T-helper 9 cell (primary cell): ENCODE measurements around the gene PSORS1C2.
"Not testable (repeated sequence)": the region's sequence is repeated elsewhere in the genome, so short reads cannot be mapped to it uniquely, and the experiment has no call there.

ENCODE experiments used
- DNase-seq: peaks from one replicate; pipeline ENCODE4 v3.0.0-alpha.2; 2020
- total RNA-seq, 2 donors: gene quantifications; one replicate each; lab custom pipeline; 2026; lab: John Stamatoyannopoulos, UW

PSORS1C2 gene
- 0 reads per million in 2 donors for total RNA-seq

DNA sequence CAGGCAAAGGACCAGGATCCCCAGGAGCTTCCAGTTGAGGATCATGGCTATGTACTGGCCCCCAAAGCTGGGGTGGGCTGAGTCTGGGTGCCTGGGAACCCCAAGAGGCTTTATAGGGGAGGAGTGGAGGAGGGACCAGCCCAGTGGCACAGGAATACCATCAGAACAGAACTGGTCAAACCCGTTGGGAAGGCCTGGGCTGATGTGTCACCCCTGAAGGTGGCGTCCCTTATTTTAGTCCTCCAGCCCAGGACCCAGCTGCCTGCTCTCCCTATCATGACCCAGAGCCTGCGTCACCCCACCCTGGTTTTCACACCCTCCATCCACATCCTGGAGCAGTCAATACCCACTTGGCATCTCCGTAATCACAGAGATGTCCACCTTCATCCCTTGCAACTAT is at the start of gene PSORS1C2:
TSS of gene PSORS1C2 (minus strand) at position 85 of the 400 bp plus-strand sequence. CDS start at position 45, 40 bp downstream.
- no peak for DNase-seq

DNA sequence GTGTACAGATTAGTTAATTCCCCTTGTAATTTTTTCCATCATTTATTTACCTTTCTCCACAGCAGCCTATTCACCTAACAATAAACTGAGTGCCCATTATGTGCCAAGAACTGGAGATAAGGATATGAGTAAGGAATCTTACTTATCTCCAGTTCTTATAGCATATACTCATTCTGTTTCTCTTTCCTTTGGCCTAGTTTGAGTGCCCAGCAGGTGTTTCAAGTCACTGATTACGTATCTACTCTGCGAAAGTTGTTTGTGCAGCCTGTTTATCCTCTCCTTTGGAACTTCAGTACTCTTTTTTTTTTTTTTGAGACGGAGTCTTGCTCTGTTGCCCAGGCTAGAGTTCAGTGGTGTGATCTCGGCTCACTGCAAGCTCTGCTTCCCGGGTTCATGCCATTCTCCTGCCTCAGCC is 48.9 kb upstream of the PSORS1C2 start:
- DNase-seq = no peak

DNA sequence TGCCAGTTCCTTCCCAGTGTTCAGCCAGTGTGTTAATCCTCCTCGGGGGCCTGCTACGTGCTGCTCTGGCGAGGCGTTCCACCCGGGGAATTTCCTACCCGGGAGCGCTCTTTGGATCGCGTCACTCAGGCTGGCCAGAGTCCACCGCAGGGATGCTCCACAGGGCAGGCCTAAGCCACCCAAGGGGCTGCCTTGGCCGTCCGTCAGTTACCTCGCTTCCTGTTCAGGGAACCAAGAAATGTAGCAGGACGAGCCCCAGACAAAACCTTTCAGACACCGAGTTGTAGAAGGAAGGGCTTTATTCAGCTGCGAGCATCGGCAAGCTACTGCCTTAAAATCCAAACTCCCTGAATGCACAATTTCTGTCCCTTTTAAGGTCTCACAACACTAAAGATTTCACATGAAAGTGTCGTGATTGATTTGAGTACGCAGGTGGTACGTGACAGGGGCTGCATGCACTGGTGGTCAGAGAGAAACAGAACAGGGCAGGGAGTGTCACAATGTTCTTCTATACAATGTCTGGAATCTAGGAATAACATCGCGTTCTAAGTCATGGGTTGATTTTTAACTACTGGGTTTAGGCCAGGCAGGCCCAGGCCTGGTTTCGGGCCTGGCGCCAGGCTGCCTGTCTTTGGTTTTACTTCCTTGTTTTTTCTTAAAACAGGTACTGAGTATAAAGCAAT is 47.3 kb upstream of the PSORS1C2 start:
- DNase-seq = no peak

DNA sequence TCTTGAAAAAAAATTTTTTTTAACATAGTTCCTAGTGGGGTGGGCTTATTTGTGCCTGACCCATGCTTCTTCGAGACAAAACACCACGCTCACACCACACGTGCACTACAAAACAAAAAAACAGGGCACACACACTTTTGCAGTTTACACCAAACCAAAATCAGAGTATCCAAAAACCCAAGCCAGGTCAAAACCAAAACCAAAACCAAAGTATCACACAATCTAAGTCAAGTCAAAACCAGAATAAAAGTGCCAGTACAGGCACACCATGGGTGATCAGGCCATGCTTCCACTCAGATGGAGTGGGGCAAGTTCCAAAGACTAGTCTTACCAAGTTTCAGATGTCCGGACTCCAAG is 46.8 kb upstream of the PSORS1C2 start:
- not testable (repeated sequence) for DNase-seq

DNA sequence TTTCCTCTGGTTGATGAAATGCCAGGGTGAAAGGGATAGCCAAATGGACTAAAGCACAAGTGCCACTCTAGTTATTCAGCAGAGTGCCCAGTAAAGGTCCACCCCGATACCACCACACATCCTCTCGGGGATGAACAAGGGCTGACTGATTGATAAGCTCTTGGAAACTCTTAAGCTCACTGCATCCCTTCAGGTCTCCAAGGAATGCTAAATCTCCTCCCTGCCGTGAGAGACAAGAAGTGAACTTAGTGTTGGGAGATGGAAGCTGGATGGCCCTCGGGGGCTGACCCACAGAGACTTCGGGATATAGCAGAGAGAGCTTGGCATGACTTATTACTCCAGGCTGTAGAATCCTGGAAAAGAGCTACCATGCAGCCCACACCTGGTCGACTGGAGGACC is 45.0 kb upstream of the PSORS1C2 start:
- not testable (repeated sequence) for DNase-seq

DNA sequence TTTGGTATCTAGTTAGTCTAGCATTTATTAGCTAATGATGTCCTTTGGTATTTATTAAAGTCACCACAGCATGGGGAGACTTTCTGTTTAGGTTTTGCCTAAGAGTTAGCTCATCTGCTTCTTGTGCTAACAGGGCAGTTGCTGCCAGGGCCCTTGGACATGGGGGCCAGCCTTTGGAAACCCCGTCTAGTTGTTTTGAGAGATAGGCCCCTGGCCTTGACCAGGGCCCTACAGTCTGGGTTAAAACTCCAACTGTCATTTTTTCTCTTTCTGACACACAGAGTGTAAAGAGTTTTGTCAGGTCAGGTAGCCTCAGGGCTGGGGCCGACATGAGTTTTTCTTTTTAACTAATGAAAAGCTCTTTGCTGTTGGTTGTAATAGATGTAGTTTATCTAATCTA is 44.4 kb upstream of the PSORS1C2 start:
- not testable (repeated sequence) for DNase-seq

DNA sequence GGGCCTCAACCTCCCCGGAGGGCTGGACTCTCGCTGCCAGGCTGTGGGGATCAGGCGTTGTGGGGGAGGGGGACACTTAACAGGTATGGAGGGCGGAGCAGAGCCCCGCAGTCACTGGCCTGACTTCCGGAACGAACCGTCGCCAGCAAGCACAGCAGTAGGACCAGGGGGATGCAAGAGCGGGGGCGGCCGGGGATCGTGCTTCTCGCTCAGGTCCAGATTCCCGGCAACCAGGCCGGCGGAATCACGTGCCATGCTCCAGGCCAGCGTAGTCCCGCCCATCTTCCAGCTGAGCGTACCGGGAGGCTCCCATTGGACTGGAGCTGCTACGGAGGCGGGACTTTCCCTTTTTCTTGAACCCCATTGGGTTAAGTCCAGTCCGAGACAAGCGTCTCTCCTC is 41.6 kb upstream of the PSORS1C2 start:
- DNase-seq = no peak

DNA sequence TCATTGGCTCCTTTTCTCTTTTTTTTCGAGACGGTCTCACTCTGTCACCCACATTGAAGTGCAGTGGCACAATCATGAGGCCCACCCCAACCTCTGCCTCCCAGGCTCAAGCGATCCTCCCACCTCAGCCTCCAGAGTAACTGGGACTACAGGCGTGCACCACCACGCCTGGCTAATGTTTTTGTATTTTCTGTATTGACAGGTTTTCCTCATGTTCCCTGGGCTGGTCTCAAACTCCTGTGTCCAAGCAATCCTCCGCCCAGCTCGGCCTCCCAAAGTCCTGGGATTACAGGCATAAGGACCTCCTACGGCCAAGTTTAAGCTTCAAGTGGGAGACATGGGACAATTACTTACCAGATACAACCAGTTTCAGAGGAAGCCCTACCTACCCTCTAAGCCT is 41.0 kb upstream of the PSORS1C2 start:
- DNase-seq = no peak

DNA sequence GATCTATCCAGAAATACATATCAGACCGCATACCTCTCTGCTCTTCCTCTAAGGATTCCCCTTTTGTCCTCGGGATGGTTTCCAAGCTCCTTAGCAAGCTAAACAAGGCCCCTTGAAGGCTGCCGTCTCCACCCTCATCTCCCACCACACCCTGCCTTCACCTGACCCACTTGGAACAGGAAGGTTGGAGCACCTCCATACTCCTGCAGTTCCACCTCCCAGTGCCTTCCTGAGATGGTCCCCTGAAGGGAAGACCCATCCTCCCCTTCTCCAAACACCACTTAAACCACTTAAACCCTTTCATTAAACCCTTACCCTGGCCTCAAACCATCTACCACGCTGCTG is 40.1 kb upstream of the PSORS1C2 start:
- DNase-seq = no peak

DNA sequence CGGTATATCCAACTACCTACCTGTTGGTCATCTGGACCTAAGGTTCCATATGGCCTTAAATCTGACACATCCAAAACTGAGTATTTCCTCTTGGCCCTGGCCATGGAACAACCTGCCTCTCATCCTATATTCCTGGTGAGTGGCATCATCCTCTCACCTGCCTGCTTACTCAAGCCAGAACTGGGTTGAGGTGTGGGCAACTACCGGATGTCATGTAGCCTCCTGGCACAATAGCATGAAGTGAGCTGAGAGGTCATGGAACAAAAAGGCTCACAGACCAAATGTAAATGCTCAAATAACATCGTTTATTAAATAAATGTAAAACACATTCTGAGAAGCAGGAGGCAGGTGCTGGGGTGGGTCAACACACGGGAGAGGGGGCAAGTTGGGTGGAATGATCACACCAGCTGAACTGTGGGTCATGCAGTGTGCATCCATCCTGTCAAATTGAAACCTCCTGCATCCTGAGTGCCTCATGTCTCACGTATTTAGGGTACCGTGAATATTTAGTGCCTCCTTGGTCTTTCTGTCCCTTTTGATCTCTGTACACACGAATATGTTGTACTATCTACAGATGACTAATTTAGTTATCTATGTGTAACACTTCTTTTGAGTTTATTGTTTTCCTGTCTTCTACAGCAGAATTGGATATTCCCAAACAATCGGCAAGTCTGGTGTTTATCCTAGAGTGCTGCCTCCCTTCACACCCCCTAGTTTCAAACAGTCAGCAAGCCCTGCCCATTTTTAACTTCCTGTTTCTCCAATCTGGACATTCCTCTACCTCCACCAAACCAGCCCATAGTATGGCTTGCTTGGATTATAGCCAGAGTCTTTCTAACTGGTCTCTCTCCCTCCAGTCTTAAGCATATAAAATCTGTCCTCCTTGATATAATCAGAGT is 39.5 kb upstream of the PSORS1C2 start:
- DNase-seq = no peak

DNA sequence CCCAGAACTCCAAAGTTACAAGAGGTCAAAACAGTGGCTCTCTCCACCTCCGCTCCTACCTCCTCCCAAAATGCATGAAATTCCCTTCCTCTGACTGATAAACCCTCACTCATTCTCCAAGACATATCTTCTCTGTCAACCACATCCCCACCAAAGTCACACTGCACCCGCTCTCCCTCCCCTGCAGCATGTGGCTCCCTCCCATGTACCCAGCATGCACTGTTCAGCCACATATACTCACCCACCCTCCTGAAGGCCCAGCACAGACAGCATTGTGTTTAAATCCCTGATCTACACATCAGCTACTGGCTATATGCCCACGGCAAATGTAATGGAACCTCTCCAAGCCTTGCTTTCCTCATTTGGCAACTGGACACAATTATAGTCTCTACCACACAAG is 37.1 kb upstream of the PSORS1C2 start:
- DNase-seq = no peak

DNA sequence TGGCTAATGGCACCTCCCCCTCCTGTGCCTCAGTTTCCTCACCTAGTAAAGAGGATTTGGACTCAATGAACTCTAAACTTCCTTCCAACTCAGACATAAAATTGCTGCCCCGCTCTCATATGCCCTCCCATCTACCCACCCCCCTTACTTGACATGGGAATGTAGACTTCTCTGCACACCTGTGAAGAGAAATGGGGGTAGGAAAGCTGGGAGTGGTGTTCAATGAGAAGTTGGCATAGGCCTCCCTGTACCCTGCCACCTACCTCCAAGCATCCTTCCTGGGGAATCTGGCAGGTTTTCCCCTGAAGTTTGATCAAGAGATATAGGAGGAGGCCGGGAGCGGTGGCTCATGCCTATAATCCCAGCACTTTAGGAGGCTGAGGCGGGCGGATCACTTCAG is 35.5 kb upstream of the PSORS1C2 start:
- DNase-seq = no peak

DNA sequence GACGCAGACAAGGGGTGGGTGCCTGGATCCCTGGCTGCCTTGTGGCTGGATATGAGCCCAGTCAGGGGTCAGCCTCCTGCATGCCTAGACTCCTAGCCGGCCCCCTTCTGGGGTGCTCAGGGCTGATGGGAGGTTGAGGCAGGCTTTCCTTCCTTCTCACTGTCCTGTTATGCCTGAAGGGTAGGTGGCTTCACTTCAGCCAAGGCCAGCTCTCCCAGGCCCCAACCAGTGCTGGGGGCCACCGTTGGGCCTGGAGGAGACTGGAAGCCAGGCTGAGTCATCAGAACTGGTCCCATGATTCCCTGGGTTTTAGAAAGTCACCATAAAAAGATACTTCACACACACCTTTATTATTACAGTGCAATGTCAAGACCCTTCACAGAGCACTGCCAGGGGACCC is 34.5 kb upstream of the PSORS1C2 start:
- DNase-seq = no peak

DNA sequence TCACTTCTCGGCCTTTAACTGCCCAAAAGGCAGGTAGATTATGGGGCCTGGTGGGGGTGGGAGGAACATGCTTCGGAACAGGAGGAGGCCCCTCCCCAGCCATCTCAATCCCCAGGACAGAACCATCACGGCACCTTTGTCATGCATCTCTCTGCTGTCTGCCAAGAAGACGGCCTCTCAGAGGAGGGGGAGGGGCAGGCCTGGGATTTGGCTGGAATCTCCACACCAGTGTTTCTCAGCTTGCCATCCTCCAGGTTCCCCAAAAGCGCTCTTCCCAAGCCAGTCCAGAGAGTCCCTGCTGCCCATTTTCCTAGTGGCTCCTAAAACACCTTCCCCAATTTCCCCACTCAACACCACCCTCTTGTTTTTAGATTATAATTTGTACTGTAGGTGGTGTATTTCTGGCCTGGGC is 34.1 kb upstream of the PSORS1C2 start:
- no peak for DNase-seq

DNA sequence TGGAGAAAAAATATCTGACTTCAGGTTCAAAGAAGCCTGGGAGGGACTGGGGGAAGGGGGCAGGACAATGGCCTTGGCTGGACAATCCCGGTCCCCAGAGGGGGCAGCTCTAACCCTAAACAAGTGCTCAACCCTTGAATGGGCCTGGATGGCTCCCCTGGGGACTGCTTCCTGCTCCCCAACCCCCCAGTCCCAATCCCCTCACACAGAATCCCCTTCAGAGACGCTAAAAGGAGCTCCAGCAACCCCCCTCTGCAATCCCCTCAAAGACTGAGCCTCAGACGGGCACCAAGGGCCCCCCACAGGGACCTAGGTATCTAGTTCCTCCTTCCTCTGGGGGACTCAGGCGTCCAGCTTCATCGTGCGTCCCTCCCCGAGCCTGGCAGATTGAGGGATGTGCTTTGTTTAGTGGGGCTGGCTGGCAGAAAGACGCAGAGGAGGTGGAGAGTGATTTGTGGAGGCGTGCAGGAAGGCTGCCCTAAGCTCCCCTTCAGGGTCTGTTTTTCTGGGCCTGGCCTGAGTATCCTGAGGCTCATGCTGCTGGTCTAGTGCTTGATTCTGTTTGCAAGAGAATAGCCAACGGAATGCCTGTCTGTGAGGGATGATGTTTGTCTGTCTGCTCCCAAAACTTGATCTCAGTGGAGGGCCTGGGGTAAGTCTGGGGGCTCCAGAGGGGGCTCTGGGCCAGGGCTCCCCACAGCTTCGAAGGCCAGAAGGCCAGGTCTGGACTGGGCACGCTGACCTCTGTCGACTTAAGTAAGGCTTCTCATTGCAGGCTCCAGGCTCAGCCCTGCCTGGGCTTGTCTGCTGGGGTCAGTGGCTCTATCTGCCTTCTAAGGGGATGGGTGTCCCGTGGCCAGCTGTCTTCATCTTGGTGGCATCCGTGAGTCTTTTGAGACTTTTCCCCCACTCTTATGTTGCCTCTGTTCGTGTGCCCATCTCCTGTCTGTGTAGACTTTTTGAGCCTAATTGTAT is 33.4 kb upstream of the PSORS1C2 start:
- no peak for DNase-seq

DNA sequence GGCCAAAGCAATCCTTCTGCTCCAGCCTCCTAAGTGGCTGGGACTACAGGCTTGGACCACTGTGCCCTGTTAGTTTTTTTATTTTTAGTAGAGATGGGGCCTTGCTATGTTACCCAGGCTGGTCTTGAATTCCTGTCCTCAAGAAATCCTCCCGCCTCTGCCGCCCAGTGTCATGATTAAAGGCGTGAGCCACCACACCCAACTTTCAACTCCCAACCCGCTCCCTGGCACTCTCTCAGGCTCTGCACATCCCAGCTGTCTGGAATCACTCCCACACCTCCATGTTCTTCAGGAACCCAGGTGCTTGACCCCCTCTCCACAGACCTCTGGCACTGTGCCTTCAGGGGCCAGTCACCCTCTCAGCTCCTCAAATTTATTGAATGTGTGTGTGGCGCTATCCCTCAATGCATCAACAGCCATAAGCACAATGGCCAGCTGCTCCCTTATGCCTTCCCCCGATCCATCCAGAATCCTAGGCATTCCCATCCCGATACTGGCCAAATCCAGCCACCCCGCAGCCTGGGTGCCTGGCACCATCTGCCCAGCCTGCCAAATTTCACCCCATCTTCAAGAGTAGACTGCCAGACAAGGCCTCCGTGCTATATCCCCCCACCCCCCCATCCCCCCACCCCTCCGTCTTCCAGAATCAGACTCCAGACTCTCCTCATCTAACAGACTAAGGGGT is 32.3 kb upstream of the PSORS1C2 start:
- DNase-seq = no peak

DNA sequence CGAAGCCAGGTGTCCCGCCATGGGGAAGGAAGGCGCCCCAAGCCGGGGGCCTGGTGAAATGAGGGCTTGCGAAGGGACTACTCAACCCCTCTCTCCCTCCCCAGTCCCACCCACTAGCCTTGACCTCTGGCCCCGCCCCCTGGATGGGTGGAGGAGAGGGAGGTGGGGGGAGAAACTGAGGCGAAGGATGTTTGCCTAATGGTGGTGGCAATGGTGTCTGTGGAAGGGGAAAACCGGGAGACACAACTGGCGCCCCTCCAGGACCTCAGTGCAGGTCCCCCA is 31.7 kb upstream of the PSORS1C2 start, which contains the start of gene POU5F1:
TSS of gene POU5F1 (minus strand) at position 83 of the 282 bp plus-strand sequence. CDS start at position 21, 62 bp downstream.
- no peak for DNase-seq

DNA sequence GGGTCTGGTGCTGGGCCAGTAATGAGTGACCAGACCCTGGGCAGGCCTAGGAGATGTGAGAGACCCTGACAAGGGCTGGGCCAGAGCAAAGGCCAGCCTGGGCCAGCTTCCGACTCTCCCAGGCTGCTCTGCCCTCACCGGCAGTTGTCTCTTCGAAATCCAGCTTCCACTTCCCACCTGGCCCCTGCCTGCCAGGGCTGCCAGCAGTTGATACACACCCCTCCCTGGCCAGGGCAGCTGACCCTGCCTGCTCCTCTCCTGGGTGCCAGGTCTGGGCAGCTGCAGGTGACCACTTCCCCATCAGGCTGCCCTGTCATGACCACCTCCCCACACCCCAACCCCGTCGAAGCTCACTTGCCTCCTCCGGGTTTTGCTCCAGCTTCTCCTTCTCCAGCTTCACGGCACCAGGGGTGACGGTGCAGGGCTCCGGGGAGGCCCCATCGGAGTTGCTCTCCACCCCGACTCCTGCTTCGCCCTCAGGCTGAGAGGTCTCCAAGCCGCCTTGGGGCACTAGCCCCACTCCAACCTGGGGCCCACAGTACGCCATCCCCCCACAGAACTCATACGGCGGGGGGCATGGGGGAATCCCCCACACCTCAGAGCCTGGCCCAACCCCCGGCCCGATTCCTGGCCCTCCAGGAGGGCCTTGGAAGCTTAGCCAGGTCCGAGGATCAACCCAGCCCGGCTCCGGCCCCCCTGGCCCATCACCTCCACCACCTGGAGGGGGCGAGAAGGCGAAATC is 31.2 kb upstream of the PSORS1C2 start:
- DNase-seq = not testable (repeated sequence)

DNA sequence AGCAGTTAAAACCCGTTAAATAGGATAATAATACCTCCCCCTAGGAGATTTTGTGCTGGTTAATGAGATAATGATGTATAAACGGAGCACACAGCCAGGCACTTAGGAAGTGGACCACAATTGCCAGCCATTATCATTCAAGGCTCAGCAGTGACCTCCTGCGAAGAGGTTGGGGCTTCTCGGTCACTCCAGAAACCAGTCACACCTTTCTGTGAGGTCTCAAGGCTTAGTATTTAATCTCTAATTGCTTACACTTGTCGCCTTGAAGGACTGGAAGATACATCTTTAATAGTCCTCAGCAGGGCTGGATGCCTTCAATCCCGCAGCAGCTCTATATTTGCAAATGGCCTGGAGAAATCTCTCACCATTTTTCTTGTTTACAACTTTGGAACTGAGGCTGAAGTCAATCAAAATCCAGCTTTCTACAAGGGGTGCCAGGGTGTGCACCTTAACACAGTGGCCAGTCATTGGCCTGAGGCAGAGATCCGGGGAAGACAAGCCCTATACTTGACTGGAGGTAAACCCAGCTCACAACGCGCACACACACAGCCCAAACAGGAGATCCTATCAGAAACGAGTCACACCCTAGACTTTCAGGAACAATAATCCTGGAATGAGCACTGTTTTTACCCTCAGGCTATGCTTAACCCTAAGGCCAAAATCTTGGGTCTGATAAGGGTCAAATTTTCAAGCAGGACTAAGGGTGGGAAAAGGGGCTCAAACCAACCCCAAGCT is 30.4 kb upstream of the PSORS1C2 start:
- no peak for DNase-seq

DNA sequence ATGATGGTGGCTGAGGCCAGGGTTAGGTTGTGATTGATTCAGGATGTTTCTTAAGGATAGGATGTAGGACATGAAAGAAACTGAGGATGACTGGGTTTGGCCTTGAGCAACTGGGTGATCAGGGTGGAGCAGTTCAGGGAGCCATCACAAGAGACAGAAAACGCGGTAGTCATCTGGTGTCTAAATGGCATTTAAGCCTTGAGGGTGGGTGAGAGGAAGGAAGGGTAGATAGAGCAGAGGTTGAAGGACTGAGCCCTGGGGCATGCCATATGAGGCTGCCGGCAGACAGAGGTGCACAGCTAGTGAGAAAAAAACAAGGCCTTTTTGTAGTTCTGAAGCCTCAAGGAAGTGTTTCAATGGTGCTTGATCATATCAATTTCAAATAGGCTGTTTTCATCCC is 29.7 kb upstream of the PSORS1C2 start:
- no peak for DNase-seq

DNA sequence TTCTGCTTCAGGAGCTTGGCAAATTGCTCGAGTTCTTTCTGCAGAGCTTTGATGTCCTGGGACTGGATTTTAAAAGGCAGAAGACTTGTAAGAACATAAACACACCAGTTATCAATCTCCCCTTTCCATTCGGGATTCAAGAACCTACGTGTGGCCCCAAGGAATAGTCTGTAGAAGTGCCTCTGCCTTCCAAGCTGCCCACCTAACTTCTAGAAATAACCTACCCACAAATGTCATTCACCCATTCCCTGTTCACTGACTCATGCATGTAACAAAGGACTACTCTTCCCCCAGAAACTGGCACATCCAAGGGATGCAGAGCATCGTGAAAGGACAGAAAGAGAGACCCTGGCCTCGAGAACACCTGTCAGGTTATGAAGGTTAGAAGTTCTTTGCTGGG is 27.1 kb upstream of the PSORS1C2 start:
- no peak for DNase-seq
